CD4-positive, alpha-beta memory T cell (primary cell): ENCODE data around the gene ZBTB7B. TPM values are rescaled to one million over a fixed set of nuclear protein-coding genes. Genes with fewer than 3 reads are reported as not detected.

Experiments
- CTCF ChIA-PET: fragments of 350-600 bp; sonication (Branson Sonifier 250); formaldehyde crosslinking; loops from one replicate; lab custom pipeline; 2021; ENCODE audit warnings: inconsistent platforms; ENCODE audit not compliant: partially characterized antibody; lab: Charles Lee
- POLR2A ChIA-PET: fragments of 350-600 bp; sonication (Branson Sonifier 250); formaldehyde crosslinking; loops from one replicate; lab custom pipeline; 2021; ENCODE audit not compliant: partially characterized antibody; lab: Charles Lee
- DNase-seq, 5 donors: peaks; one replicate each; pipeline versions ENCODE4 v3.0.0 to v3.0.0-alpha.2; 2020 to 2022; ENCODE audit warnings: mixed read lengths in 1 of 5
- H3K27ac ChIP-seq: one replicate; pipeline ENCODE4 v1.7.0; 2013; ENCODE audit warnings: low read depth, low read length
- H3K27me3 ChIP-seq: 2 replicates; pipeline ENCODE4 v1.7.0; 2013; ENCODE audit warnings: mild to moderate bottlenecking, low read length, moderate library complexity; ENCODE audit not compliant: insufficient read depth
- H3K36me3 ChIP-seq: 2 replicates; pipeline ENCODE4 v1.7.0; 2013; ENCODE audit warnings: mild to moderate bottlenecking, low read length, moderate library complexity; ENCODE audit not compliant: insufficient read depth
- H3K4me1 ChIP-seq: 2 replicates; pipeline ENCODE4 v1.7.0; 2013; ENCODE audit warnings: mild to moderate bottlenecking, low read length, moderate library complexity; ENCODE audit not compliant: insufficient read depth
- H3K4me3 ChIP-seq, 2 donors: one replicate each; pipeline ENCODE4 v1.7.0; 2013; ENCODE audit warnings: low read length in 2 of 2, mild to moderate bottlenecking in 1 of 2
- H3K9me3 ChIP-seq, 2 donors: one replicate each; pipeline ENCODE4 v1.7.0; 2013; ENCODE audit warnings: low read length in 2 of 2, control low read depth in 1 of 2; ENCODE audit not compliant: control insufficient read depth in 1 of 2
- H3K27ac Mint-ChIP-seq, 7 donors: one replicate each; pipeline ENCODE4 v1.8.0; 2020 to 2021; ENCODE audit warnings: mixed read lengths in 7 of 7, mild to moderate bottlenecking in 6 of 7, inconsistent platforms in 3 of 7, moderate library complexity in 3 of 7
- H3K27me3 Mint-ChIP-seq, 2 donors: one replicate each; pipeline ENCODE4 v1.8.0; 2020 to 2021; ENCODE audit warnings: mixed read lengths in 2 of 2
- H3K36me3 Mint-ChIP-seq, 2 donors: one replicate each; pipeline ENCODE4 v1.8.0; 2020 to 2021; ENCODE audit warnings: mixed read lengths in 2 of 2, inconsistent platforms in 1 of 2, mild to moderate bottlenecking in 1 of 2
- H3K4me1 Mint-ChIP-seq, 4 donors: one replicate each; pipeline ENCODE4 v1.8.0; 2020 to 2021; ENCODE audit warnings: mixed read lengths in 4 of 4, mild to moderate bottlenecking in 1 of 4
- H3K4me3 Mint-ChIP-seq, 8 donors: one replicate each; pipeline ENCODE4 v1.8.0; 2020 to 2021; ENCODE audit warnings: mixed read lengths in 8 of 8, mild to moderate bottlenecking in 7 of 8, moderate library complexity in 6 of 8, inconsistent platforms in 3 of 8
- H3K9me3 Mint-ChIP-seq, 8 donors: one replicate each; pipeline ENCODE4 v1.8.0; 2020 to 2021; ENCODE audit warnings: mixed read lengths in 8 of 8, mild to moderate bottlenecking in 5 of 8, inconsistent platforms in 3 of 8, moderate library complexity in 1 of 8
- intact Hi-C: fragments of 100-400 bp; cut with micrococcal nuclease; formaldehyde crosslinking; loops from one replicate; pipeline ENCODE4 v1.15.1; 2023
- polyA plus RNA-seq, 2 donors: library from polyadenylated mRNA; unstranded; fragments of 300-500 nt; fragmentation: Illumina TruSeq; gene quantifications; one replicate each; pipeline ENCODE4 v1.2.3, GENCODE V29; 2021
- total RNA-seq, 2 experiments: library from RNA; stranded (reverse); gene quantifications; one replicate each; pipeline ENCODE4 v1.2.3, GENCODE V29; 2021

Gene ZBTB7B
- total and polyA plus RNA-seq, 4 experiments from 2014 or later = 3.4 to 92.7 (median 48.9) TPM

GRCh38 chr1:155060736-155061135 is 58.1 kb downstream of the ZBTB7B start:
- CTCF ChIA-PET = interaction anchor here (1.0 to 9.1 kb wide), 15 partner anchors 10 to 501 kb away, joined by 3 to 203 read pairs (median 9); partner anchors contain the start of genes ADAM15, EFNA3, PBXIP1 and PMVK
- H3K27ac ChIP-seq = no peak overlapping the region
- DNase-seq = no peak
- Mint-ChIP-seq H3K4me1 (peaks cover 20 to 37% (median 28%) of the 10 kb centered on the region in 4 donors), H3K4me3 (no peak overlapping the region), H3K27me3 (no peaks in the 10 kb centered on the region), H3K27ac (no peak overlapping the region), H3K36me3 (peaks cover 0 to 27% of the 10 kb centered on the region in 2 donors), H3K9me3 (no peaks in the 10 kb centered on the region)
- intact Hi-C loops = loop anchor here (1.0 to 10.0 kb wide), 7 partner anchors 8 to 580 kb away; partner anchors contain the start of gene PYGO2
- H3K36me3 ChIP-seq = peaks cover 3% of the 10 kb centered on the region
- H3K4me3 ChIP-seq = no peak overlapping the region
- H3K9me3 ChIP-seq = no peaks in the 10 kb centered on the region
- H3K4me1 ChIP-seq = peaks cover 35% of the 10 kb centered on the region
- H3K27me3 ChIP-seq = no peaks in the 10 kb centered on the region
- POLR2A ChIA-PET = interaction anchor here (1.3 to 6.4 kb wide), 4 partner anchors 9 to 100 kb away, joined by 3 to 83 read pairs (median 49); partner anchors contain the start of gene ADAM15

GRCh38 chr1:155061381-155062150 is 59.0 kb downstream of the ZBTB7B start:
- H3K9me3 Mint-ChIP-seq = no peaks in the 10 kb centered on the region
- Histone ChIP-seq H3K4me3 (no peak overlapping the region), H3K27ac (no peak overlapping the region), H3K4me1 (peaks cover 35% of the 10 kb centered on the region), H3K36me3 (peaks cover 3% of the 10 kb centered on the region), H3K27me3 (no peaks in the 10 kb centered on the region), H3K9me3 (no peaks in the 10 kb centered on the region)
- CTCF ChIA-PET = interaction anchor here (0.6 to 9.1 kb wide), 23 partner anchors 9 to 654 kb away, joined by 3 to 203 read pairs (median 5); partner anchors contain the start of genes ADAM15, EFNA3, KRTCAP2 and PMVK
- peak overlapping the region; percentile 22 to 82 (median 48) for H3K27ac Mint-ChIP-seq
- peaks cover 23 to 44% (median 32%) of the 10 kb centered on the region in 4 donors for H3K4me1 Mint-ChIP-seq
- peak; percentile 88 to 93 (median 90) for DNase-seq
- POLR2A ChIA-PET = interaction anchor here (0.6 to 6.4 kb wide), 10 partner anchors 10 to 502 kb away, joined by 3 to 83 read pairs (median 4); partner anchors contain the start of genes ADAM15, FLAD1, PBXIP1 and ZBTB7B
- intact Hi-C loops = loop anchor here (1.0 to 10.0 kb wide), 7 partner anchors 9 to 581 kb away; partner anchors contain the start of gene PYGO2
- H3K27me3 Mint-ChIP-seq = no peaks in the 10 kb centered on the region
- H3K4me3 Mint-ChIP-seq = peak overlapping the region; percentile 58 to 83 (median 66)
- H3K36me3 Mint-ChIP-seq = peaks cover 0 to 22% of the 10 kb centered on the region in 2 donors

GRCh38 chr1:155062151-155062686 is 59.6 kb downstream of the ZBTB7B start:
- H3K27me3 ChIP-seq = no peaks in the 10 kb centered on the region
- peaks cover 4 to 25% of the 10 kb centered on the region in 2 donors for H3K36me3 Mint-ChIP-seq
- H3K4me1 ChIP-seq = peaks cover 35% of the 10 kb centered on the region
- peaks cover 3% of the 10 kb centered on the region for H3K36me3 ChIP-seq
- peak overlapping the region in 1 of 2 donors; percentile 70 for H3K4me3 ChIP-seq
- H3K27ac Mint-ChIP-seq = peak overlapping the region in 3 of 7 donors; percentile 50 to 82 (median 74)
- no peak overlapping the region for H3K27ac ChIP-seq
- POLR2A ChIA-PET = interaction anchor here (0.6 to 6.4 kb wide), 12 partner anchors 11 to 503 kb away, joined by 3 to 83 read pairs (median 4); partner anchors contain the start of genes ADAM15, EFNA3, FLAD1 and PBXIP1
- no peaks in the 10 kb centered on the region for H3K9me3 Mint-ChIP-seq
- H3K9me3 ChIP-seq = no peaks in the 10 kb centered on the region
- intact Hi-C loops = loop anchor here (10.0 kb wide), 1 partner anchor 297 kb away; no protein-coding TSS in a partner anchor
- peak overlapping the region in 4 of 8 donors; percentile 91 to 99 (median 95) for H3K4me3 Mint-ChIP-seq
- no peak for DNase-seq
- H3K4me1 Mint-ChIP-seq = peaks cover 23 to 48% (median 32%) of the 10 kb centered on the region in 4 donors
- CTCF ChIA-PET = interaction anchor here (0.6 to 9.1 kb wide), 22 partner anchors 8 to 655 kb away, joined by 3 to 203 read pairs (median 6); partner anchors contain the start of genes ADAM15, EFNA3, KRTCAP2 and PMVK
- H3K27me3 Mint-ChIP-seq = no peaks in the 10 kb centered on the region

- Histone ChIP-seq H3K9me3 (no peaks in the 10 kb centered on the region), H3K36me3 (peaks cover 3% of the 10 kb centered on the region), H3K4me1 (peaks cover 35% of the 10 kb centered on the region), H3K4me3 (peak overlapping the region; percentile 63 to 70), H3K27me3 (no peaks in the 10 kb centered on the region), H3K27ac (peak overlapping the region; percentile 51)
- no peaks in the 10 kb centered on the region for H3K9me3 Mint-ChIP-seq
- H3K36me3 Mint-ChIP-seq = peaks cover 4 to 26% of the 10 kb centered on the region in 2 donors
- ChIA-PET POLR2A (interaction anchor here (0.6 to 6.4 kb wide), 11 partner anchors 10 to 126 kb away, joined by 3 to 83 read pairs (median 7); partner anchors contain the start of genes ADAM15, EFNA3, KRTCAP2 and PMVK), CTCF (interaction anchor here (0.6 to 9.1 kb wide), 4 partner anchors 15 to 110 kb away, joined by 3 to 203 read pairs (median 42); partner anchors contain the start of genes ADAM15, EFNA3 and KRTCAP2)
- no peaks in the 10 kb centered on the region for H3K27me3 Mint-ChIP-seq
- peaks cover 23 to 48% (median 32%) of the 10 kb centered on the region in 4 donors for H3K4me1 Mint-ChIP-seq
- intact Hi-C loops = loop anchor here (1.0 to 10.0 kb wide), 3 partner anchors 8 to 298 kb away; no protein-coding TSS in a partner anchor
- DNase-seq = peak; percentile 56 to 71 (median 65)
- H3K27ac Mint-ChIP-seq = peak overlapping the region; percentile 25 to 91 (median 82)
- H3K4me3 Mint-ChIP-seq = peak overlapping the region; percentile 91 to 99 (median 94)
Observed at GRCh38 chr1:155062702-155063411, 60.3 kb downstream of the ZBTB7B start.

GRCh38 chr1:155063550-155064110 is 61.0 kb downstream of the ZBTB7B start, which contains the start of gene EFNA4:
TSS of gene EFNA4 (plus strand) at chr1:155063740. CDS start at chr1:155063824, 84 bp downstream.
- peak within 1 kb of the TSS; percentile 63 to 70 for H3K4me3 ChIP-seq
- peaks cover under 1% of the 10 kb centered on the region for H3K36me3 ChIP-seq
- no peaks in the 10 kb centered on the region for H3K27me3 Mint-ChIP-seq
- H3K4me3 Mint-ChIP-seq = peak within 1 kb of the TSS; percentile 91 to 99 (median 94)
- peak; percentile 83 to 87 (median 86) for DNase-seq
- peaks cover 8 to 24% of the 10 kb centered on the region in 2 donors for H3K36me3 Mint-ChIP-seq
- H3K27me3 ChIP-seq = no peaks in the 10 kb centered on the region
- H3K9me3 Mint-ChIP-seq = no peaks in the 10 kb centered on the region
- peaks cover 35% of the 10 kb centered on the region for H3K4me1 ChIP-seq
- intact Hi-C loops = loop anchor here (1.0 to 10.0 kb wide), 3 partner anchors 8 to 299 kb away; no protein-coding TSS in a partner anchor
- H3K9me3 ChIP-seq = no peaks in the 10 kb centered on the region
- H3K27ac ChIP-seq = peak within 1 kb of the TSS; percentile 51
- peak within 1 kb of the TSS; percentile 81 to 94 (median 85) for H3K27ac Mint-ChIP-seq
- CTCF ChIA-PET = interaction anchor here (2.0 to 9.1 kb wide), 4 partner anchors 12 to 21 kb away, joined by 5 to 203 read pairs (median 42); partner anchors contain the start of genes ADAM15 and EFNA3
- POLR2A ChIA-PET = interaction anchor here (0.6 to 6.4 kb wide), 16 partner anchors 9 to 127 kb away, joined by 3 to 83 read pairs (median 4); partner anchors contain the start of genes ADAM15, EFNA3, KRTCAP2 and PMVK
- H3K4me1 Mint-ChIP-seq = peaks cover 23 to 52% (median 32%) of the 10 kb centered on the region in 4 donors
